RCC 7860 (cell line): ENCODE data around the gene TAS2R4.
"Not testable (repeated sequence)": the region's sequence is repeated elsewhere in the genome, so short reads cannot be mapped to it uniquely, and the experiment has no call there.

Source experiments
- DNase-seq: peaks from one replicate; pipeline ENCODE4 v3.0.0-alpha.2; 2015; ENCODE audit warnings: low spot score
- FAIRE-seq: peaks from 2 replicates; lab custom pipeline; 2012; peaks lifted over from hg19 to GRCh38; lab: Jason Lieb, UNC

TAS2R4 gene

GRCh38 chr7:141776374-141776773 is at the start of gene TAS2R4:
TSS of gene TAS2R4 (plus strand) at chr7:141776674. CDS start at chr7:141778489, 1,815 bp downstream.
- FAIRE-seq (no peak), DNase-seq (no peak)

- no peak for FAIRE-seq
Observed at GRCh38 chr7:141729020-141729419, 47.5 kb upstream of the TAS2R4 start.

GRCh38 chr7:141731476-141732149 is 44.9 kb upstream of the TAS2R4 start:
- no peak for FAIRE-seq
- DNase-seq: no peak

More at GRCh38 chr7:141729020-141729419, 47.5 kb upstream of the TAS2R4 start:
- no peak for DNase-seq

- DNase-seq (no peak), FAIRE-seq (no peak)
Observed at GRCh38 chr7:141737118-141737835, 39.2 kb upstream of the TAS2R4 start.

GRCh38 chr7:141737836-141738591 is 38.5 kb upstream of the TAS2R4 start, which contains the start of gene SSBP1:
TSS of gene SSBP1 (plus strand) at chr7:141738358. CDS start at chr7:141739167, 809 bp downstream.
- peak; percentile 96 for DNase-seq
- FAIRE-seq: peak; percentile 94

- DNase-seq (no peak), FAIRE-seq (no peak)
Observed at GRCh38 chr7:141738592-141739013, 37.9 kb upstream of the TAS2R4 start.

- DNase-seq (no peak), FAIRE-seq (no peak)
Observed at GRCh38 chr7:141739250-141739649, 37.2 kb upstream of the TAS2R4 start.

GRCh38 chr7:141742229-141742628 is 34.2 kb upstream of the TAS2R4 start:
- DNase-seq (no peak), FAIRE-seq (no peak)

GRCh38 chr7:141744131-141744530 is 32.3 kb upstream of the TAS2R4 start:
- DNase-seq (no peak), FAIRE-seq (no peak)

GRCh38 chr7:141748396-141748795 is 28.1 kb upstream of the TAS2R4 start:
- DNase-seq: peak; percentile 42
- no peak for FAIRE-seq

GRCh38 chr7:141751904-141752303 is 24.6 kb upstream of the TAS2R4 start:
- FAIRE-seq, DNase-seq: not testable (repeated sequence)

GRCh38 chr7:141752634-141753033 is 23.8 kb upstream of the TAS2R4 start:
- DNase-seq (no peak), FAIRE-seq (no peak)

- no peak for FAIRE-seq
- DNase-seq: peak; percentile 23
Observed at GRCh38 chr7:141754939-141755338, 21.5 kb upstream of the TAS2R4 start.

GRCh38 chr7:141763797-141764196 is 12.7 kb upstream of the TAS2R4 start, which contains the start of gene TAS2R3:
TSS of gene TAS2R3 (plus strand) at chr7:141764097. CDS start at chr7:141764159, 62 bp downstream.
- DNase-seq (no peak), FAIRE-seq (no peak)

GRCh38 chr7:141770083-141770583 is 6.3 kb upstream of the TAS2R4 start:
- not testable (repeated sequence) for DNase-seq, FAIRE-seq

GRCh38 chr7:141785706-141786552 is 9.5 kb downstream of the TAS2R4 start:
- peak; percentile 59 for FAIRE-seq
- DNase-seq: peak; percentile 57

GRCh38 chr7:141788296-141788695 is 11.8 kb downstream of the TAS2R4 start:
- FAIRE-seq (no peak), DNase-seq (no peak)

GRCh38 chr7:141789917-141790316 is 13.4 kb downstream of the TAS2R4 start, which contains the start of gene TAS2R5:
TSS of gene TAS2R5 (plus strand) at chr7:141790217. CDS start at chr7:141790362, 145 bp downstream.
- no peak for DNase-seq
- no peak for FAIRE-seq

GRCh38 chr7:141792526-141792925 is 16.1 kb downstream of the TAS2R4 start:
- DNase-seq: no peak
- no peak for FAIRE-seq

GRCh38 chr7:141820067-141820466 is 43.6 kb downstream of the TAS2R4 start:
- FAIRE-seq (no peak), DNase-seq (no peak)
